Measurements from ENCODE around the gene RXRA. TPM values are rescaled to one million over a fixed set of nuclear protein-coding genes. Genes with fewer than 3 reads are reported as not detected.

Gene RXRA
- total and polyA plus RNA-seq, 2 donors (not counting 3 experiments of a cell fraction or from before 2014, with no cell fraction given) = 15.4 to 37.4 TPM

DNA sequence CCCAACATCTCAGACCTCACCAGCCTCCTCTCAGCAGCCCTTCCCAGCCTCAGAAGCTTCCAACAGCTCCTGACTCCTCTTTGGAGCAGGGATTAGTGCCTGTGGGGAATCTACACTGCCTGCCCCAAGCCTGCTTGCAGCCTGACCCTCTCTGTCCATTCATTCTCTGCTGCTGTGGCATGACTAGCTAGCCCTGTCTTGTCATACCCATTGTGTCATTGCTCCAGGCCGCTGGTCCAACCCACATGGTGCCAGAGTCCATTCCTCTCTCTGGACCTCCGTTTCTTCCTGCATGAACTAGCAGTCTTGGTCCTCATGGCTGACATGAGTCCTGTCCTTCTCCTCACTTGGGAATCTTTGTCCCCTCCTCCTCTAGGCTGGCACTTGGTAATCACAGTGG is 12.8 kb upstream of the RXRA start:
- DNase-seq (ENCODE audit: low read depth, low spot score) (no peak), FAIRE-seq (no peak)
- H3K9ac ChIP-seq (replicated peaks; ENCODE audit: extremely low read depth, insufficient read depth, low read length) = no peak overlapping the region
- H3K27me3 ChIP-seq (ENCODE audit: control insufficient read depth in 2 of 2, insufficient read depth in 2 of 2, low read length in 2 of 2) = peaks cover 2 to 13% of the 10 kb centered on the region in 2 experiments
- no peaks in the 10 kb centered on the region for H3K9me1 ChIP-seq (replicated peaks; ENCODE audit: control insufficient read depth, extremely low read depth, insufficient read depth, low read length)
- no TSS peak for BruUV-seq (replicated peaks)
- dilution Hi-C loops (cut with MboI; ENCODE audit: extremely low pct_ligation_motif_present, low sequenced_read_pairs) (no loop called here), intact Hi-C loops (cut with micrococcal nuclease) (no loop called here)
- no peak overlapping the region for H3K4me2 ChIP-seq (ENCODE audit: insufficient read depth, low read length)
- H4K20me1 ChIP-seq (replicated peaks; ENCODE audit: control insufficient read depth, extremely low read depth, insufficient read depth, low read length) = no peaks in the 10 kb centered on the region
- ChIA-PET CTCF (no interaction called here), POLR2A (no interaction called here)
- no peaks in the 10 kb centered on the region for H3K36me3 ChIP-seq (ENCODE audit: control insufficient read depth in 2 of 2, extremely low read depth in 1 of 2, insufficient read depth in 2 of 2, low read length in 2 of 2)
- no peaks in the 10 kb centered on the region for H3K4me1 ChIP-seq (ENCODE audit: control insufficient read depth, extremely low read depth, insufficient read depth, low read length)
- H3K27ac ChIP-seq (ENCODE audit: insufficient read depth, low read depth, low read length) = no peak overlapping the region
- no peaks in the 10 kb centered on the region for H3K9me3 ChIP-seq (replicated peaks; ENCODE audit: control insufficient read depth, insufficient read depth, low read length)
- H3K4me3 ChIP-seq (replicated peaks in 1 of 3; ENCODE audit: insufficient read depth in 1 of 3, low read depth in 1 of 3, low read length in 3 of 3) = no peak overlapping the region
- no peaks in the 10 kb centered on the region for H3K79me2 ChIP-seq (ENCODE audit: control insufficient read depth, insufficient read depth, low read length)
- TF ChIP-seq MYC (IDR thresholded peaks at IDR 0.05; ENCODE audit: low read depth, low read length) = no peak
- TF ChIP-seq, protein P1, sequence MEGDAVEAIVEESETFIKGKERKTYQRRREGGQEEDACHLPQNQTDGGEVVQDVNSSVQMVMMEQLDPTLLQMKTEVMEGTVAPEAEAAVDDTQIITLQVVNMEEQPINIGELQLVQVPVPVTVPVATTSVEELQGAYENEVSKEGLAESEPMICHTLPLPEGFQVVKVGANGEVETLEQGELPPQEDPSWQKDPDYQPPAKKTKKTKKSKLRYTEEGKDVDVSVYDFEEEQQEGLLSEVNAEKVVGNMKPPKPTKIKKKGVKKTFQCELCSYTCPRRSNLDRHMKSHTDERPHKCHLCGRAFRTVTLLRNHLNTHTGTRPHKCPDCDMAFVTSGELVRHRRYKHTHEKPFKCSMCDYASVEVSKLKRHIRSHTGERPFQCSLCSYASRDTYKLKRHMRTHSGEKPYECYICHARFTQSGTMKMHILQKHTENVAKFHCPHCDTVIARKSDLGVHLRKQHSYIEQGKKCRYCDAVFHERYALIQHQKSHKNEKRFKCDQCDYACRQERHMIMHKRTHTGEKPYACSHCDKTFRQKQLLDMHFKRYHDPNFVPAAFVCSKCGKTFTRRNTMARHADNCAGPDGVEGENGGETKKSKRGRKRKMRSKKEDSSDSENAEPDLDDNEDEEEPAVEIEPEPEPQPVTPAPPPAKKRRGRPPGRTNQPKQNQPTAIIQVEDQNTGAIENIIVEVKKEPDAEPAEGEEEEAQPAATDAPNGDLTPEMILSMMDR (IDR thresholded peaks at IDR 0.05; ENCODE audit: extremely low read depth in 1 of 2, insufficient read depth in 1 of 2, low read depth in 1 of 2, low read length in 2 of 2) = no peak
- TF ChIP-seq POLR2AphosphoS5 (IDR thresholded peaks at IDR 0.05; ENCODE audit: insufficient read depth, low read depth, low read length) = no peak
- no peak for TF ChIP-seq FOS (IDR thresholded peaks at IDR 0.05; ENCODE audit: borderline replicate concordance, insufficient read depth, low read length)
- TF ChIP-seq, protein P2, sequence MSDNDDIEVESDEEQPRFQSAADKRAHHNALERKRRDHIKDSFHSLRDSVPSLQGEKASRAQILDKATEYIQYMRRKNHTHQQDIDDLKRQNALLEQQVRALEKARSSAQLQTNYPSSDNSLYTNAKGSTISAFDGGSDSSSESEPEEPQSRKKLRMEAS (IDR thresholded peaks at IDR 0.05; ENCODE audit: insufficient read depth, insufficient read length) = no peak
- no peak for TF ChIP-seq JUN (IDR thresholded peaks at IDR 0.05; ENCODE audit: borderline replicate concordance, insufficient read depth, insufficient read length, low read depth)
- TF ChIP-seq GATA2 (IDR thresholded peaks at IDR 0.05; ENCODE audit: insufficient read depth, insufficient read length, low read depth, low read length) = no peak
- no peak for TF ChIP-seq EZH2 (IDR thresholded peaks at IDR 0.05; ENCODE audit: borderline replicate concordance, low read depth, low read length, severe bottlenecking)
- no peak for TF ChIP-seq POLR2A (IDR thresholded peaks at IDR 0.05; ENCODE audit: low read depth, low read length)
- no peak overlapping the region for H2AFZ ChIP-seq (ENCODE audit: low read depth, low read length)

Measured in endothelial cell of umbilical vein (primary cell).